ENCODE data around the gene PARVB.

The PARVB gene

DNA sequence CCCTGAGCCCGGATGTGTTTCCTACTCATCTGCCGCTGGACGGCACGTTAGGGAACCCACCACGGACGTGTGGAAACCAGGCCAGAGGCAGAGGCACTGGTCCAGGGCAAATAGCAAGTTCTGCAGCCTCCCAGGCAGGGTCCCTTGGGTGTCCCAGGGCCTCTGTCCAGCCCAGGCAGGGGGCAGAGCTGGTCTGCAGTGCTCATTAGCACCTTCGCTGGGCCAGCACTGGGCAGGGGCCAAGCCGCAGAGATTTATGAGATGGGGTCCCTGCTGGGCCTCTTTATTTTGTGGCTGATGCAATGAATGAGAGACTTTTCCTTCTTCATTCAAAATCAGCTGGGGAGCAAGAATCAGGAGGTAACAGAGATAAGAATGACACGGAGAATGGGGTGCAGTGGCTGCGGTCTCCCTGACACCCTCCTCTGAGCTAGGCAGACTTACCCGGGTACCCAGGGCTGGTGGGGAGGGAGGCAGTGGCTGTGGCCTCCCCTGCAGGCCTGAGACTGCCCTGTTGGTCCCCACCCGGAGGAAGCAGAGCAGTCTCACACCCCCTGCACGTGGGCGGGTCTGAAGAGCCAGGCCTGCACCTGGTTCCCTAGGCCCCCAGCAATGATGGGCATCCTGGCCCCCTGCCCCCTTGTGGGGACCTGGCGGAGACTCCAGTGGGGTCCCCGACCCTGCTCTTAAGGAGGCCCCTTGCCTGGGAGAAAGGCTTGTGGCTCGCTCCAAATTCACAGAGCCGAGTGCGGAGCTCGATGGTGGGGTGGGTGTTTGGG lies 142.6 kb downstream of the PARVB start:
- no peak for DNase-seq

DNA sequence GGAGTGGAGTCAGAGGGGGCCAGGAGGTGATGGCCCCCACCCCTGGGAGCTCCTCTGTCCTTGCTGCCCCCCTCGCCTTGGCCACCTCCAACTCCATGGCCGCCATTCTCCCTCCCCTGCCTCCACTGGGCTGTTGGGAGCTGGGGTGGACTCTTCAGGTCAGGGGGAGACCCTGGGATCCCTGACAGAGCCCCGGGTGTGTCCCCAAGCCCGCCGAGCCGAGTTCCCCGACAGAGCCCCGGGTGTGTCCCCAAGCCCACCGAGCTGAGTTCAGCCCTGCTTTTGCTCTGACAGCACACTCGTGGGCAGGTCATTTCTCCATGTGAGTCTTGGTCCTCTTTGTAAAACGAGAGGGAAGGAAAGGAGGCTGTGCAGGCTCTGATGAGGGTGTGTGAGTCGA lies 143.4 kb downstream of the PARVB start:
- DNase-seq = no peak

DNA sequence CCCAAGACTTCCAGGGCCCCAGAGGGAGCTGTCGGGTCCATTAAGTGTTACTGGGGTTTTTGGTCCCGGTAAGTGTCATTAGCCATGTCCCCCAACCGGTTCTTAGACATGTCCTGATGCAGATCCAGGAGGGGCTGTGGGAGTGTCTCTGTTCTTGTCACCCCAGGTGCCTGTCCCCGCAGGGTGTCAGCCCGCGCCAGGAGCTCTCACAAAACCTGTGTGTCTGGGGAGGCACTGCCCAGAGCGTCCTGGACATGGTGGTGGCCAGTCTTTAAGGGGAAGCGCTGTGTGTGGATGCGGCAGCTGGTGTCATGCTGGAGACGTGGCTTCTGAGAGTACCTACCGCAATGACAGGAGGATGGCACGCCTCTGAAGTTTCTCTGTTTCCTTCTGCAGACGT lies 144.1 kb downstream of the PARVB start:
- DNase-seq = no peak

DNA sequence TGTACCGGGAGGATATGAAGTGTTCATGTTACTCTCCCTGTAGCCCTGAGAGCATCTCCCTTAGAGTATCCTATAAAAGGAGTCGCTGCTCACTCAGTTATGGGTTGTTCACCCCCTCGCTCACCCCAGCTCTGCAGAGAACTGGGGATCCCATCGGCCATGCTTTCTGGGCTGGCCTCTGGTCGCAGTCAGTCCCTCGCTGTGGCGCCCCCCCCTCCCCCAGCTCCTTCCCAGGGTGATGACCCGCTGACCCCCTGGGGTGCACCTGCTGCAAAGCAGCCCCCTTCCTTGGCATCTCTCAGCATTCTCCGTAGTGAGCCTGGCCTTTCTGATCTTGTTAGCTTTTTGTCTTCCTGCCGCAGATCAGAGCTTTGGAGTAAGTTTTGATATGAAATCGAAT lies 146.4 kb downstream of the PARVB start:
- no peak for DNase-seq

DNA sequence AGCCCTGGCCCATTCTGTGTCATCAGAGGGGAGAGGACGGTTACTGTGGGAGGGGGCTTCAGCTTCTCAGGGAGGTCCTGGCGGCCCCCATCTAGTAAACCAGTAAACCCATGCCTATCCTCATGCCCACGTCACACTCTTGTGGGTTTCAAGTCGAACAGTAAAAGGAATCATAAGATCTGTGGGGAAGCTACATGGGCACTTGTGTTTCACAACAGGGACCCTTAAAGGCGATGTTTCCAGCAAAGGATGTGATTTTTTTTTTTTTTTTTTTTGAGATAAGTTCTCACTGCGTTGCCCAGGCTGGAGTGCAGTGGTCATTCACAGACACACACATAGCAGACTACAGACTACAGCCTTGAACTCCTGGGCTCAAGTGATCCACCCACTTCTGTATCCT lies 147.5 kb downstream of the PARVB start:
- no peak for DNase-seq

DNA sequence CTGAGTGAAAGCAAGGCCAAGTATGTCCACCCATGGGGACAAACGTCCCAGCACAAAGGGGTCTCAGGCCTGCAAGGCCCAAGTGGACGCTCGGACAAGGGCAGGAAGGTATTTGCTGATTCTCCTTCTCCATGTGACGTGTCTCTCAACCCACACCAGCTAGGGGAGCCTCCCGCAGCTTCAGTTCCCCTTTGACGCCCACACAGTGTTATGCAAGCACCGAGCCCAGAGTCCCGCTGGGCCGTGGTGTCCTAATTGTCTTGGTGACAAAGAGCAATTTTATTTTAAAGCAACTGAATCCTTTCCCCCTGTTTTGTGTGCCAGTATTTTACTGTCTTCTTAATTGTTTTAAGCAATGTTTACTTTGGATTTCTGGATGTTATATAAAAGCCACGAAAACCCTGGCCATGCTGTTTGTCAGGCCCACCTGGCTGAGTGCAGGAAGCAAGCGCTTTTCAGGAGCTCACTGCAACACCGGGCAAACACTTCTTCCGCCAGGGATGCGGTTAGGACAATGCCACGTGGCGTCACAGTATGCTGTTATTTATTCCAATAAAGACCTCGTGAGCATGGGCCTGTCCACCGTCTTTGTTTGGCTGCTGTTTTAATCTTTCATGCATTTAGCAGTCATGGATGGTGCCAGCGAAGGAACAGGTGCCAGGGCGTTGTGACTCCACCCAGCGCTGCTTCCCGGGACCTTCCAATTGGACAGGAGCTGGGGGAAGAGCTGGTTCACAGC lies 148.4 kb downstream of the PARVB start:
- DNase-seq = no peak

DNA sequence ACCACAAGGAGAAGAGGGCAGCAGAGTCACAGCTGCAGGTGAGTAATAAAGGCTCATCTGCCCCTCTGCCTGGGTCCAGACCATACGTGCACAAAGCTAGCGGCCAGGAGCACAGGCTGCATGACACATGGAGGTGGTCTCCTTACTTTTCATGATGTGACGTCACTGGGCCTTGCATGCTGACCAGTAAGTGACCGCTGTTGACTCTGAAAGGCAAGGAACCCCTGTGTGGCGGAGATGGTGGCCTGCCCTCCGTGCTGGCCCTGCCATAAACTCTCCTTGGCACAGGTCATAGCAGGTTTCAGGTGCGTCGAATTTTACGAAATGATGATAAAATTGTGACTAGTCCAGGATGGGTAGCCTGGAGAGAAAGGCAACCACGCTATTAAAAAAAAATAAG lies 149.1 kb downstream of the PARVB start:
- no peak for DNase-seq

DNA sequence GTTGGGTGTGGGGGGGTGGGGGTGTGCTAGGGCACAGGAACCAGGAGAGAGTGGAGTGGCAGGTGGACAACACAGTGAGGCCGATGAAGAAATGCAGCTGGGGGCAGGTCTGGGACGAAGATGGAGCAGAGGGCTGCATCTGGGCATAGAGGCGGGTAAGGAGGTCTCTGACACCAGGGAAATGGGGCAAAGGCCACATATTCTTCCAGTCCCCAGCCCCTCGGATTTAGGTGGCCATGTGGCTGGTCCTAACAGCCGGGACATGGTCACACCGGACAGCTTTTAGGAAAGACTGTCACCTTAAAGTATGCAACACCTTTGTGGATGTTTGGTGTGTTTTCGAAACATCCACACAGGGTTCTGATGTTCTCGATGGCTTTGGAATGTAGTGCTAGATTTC lies 151.6 kb downstream of the PARVB start:
- DNase-seq = no peak

DNA sequence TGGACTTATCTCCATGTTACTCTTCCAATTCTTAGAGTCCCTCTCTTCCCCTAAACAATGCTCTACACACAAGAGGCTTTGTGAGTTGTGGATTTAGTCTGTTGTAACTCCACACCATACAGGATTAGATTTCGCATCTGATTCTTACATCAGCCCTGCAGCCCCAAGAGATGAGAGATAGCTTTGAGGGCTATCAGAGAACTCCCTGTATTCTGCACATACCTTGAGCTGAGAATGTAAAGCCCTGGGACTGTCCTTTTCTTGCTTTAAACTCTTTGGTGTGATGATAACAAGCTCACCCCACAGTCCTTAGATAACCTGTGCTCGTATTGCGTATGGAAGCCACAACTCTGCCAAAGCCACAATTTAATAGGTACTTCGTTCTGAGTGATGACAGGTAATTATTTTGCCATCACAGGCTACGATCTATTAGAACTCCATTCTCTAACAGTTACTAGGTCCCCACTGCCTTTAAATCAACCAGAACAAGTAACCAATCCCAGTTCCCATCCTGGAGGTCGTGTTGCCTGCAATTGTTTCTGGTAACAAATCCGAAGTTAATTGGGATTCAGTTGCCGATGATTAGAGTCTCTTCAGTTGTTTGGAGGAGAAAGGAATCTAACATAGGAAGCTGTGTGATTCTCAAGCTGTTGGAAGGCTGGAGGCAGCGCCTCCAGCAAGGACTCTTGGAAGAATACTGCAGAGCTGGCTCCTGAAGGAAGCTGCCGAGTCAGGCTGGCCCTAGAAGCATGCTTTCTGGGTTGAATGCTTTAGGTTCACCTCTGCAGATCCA lies 155.3 kb downstream of the PARVB start:
- DNase-seq = no peak

DNA sequence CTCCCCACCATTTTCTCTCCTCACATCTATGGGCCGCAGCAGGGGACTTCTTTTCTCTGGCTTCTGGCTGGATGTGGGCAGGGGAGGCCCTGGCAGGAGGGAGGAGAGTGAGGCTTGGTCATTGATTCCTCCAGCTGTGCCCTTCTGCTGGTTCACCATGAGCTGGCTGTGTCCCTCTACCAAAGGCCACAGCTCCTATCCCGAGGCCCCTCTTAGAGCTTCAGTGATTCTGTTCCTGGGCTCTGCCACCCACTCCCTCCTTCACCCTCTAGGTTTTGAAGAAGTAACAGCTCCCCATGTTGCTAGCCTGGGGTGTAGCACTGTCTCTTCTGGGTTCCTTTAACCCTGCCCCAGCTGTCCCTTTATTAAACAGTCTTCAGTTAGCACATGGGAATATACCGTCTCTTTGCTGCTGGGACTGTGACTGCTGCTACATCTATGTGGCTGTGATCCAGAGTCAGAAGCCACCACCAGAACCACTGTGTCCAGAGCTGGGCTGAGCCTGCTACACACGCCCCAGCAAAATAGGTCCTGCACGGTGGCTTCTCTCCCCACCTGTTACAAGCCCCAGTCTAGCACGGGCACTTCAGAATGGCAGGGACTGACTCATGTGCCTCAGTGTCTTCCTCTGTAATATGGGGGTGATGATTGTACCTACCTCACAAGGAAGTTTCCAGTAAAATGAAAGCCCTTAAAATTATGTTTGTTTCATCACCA lies 156.0 kb downstream of the PARVB start:
- no peak for DNase-seq

DNA sequence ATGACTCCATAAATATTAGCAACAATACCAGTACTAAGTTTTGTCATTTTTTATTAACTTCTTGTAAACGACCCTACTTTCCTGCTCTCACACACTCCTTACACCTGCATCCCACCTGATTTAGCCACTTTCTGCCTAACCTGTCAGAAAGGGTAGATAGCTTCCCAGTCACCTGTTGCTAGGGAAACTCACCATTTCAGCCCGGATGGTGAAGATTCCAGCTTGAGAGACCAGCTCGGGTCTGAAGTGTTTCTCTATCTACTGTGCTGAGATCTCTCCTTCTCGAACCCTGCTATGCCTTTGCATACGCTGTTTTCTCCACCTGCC lies 156.6 kb downstream of the PARVB start, which contains the start of gene PARVG:
PARVG (plus strand) TSS at position 220 of the 327 bp plus-strand sequence. CDS start 2,405 bp downstream, outside the sequence.
- DNase-seq = peak in 1 of 2 donors; percentile 21

DNA sequence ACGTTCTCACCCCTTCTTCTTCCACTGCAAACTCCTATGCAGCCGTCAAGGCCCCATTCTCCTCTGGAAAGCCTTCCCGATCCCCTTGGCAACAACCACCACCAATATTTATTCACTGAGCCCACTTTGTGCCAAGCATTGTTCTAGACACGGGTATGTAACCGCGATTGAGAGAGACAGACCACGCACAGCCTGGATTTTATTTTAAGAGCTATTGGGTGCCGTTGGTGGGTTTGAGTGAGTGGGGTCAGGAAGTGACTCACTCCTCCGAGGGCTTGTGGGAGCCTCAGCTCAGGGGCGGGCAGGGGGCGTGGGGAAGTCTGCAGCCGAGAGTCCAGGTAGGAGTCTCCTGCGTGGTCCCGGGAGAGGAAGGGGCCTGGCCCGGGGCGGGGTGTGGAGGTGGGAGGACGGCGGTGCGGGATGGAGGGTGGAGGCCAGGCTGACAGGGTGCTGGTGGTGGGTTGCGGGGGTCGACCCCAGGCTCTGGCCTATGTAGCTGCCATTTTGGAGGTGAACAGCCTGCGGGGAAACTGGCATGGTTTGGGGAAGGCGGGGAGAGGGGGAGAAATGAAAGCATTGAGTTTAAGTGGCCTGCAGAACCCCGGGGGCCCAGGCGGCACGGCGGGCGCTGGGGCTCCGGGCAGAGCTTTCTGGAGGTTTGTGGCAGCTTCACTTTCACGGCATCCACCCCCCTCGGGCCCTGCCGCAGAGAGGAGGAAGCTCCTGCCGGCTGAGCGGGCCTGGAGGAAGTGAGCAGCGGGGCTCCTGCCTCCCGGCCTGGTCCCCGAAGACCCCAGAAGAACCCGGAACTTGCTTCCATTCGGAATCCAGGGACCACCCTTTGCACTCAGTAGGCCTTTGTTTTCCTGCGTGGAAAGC lies 157.2 kb downstream of the PARVB start:
- DNase-seq = peak; percentile 28 to 52

DNA sequence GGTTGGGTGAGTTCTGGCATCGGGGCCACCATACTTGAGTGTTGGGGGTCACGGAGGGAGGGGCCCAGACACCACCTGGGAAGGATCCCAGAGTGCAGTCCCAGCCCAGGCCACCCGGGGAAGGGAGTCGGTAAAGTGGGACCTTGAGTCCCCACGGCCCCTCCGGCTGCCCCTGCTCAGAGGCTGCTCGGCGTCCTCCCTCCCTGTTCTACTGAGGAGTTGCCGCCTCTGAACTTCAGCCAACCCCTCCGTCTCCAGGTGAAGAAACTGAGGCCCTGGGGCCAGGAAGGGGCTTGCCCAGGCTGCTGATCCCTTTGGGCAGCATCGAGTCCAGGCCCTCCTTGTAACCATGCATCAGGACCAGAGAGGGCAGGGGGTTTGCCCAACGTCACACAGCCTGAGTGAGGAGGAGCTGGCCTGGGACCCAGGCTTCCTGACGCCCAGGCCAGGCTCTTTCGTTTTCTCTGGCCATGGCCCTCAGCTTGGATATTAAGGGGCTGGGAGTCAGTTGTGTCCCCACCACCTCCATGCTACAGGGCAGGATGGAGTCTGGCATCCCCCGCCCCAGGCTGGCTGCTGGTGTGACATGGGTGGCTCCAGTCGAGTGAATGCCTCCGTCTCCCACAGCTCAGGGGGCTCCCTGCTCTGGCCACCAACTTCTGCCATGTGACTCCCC lies 157.9 kb downstream of the PARVB start:
- peak in 1 of 2 donors; percentile 26 for DNase-seq

DNA sequence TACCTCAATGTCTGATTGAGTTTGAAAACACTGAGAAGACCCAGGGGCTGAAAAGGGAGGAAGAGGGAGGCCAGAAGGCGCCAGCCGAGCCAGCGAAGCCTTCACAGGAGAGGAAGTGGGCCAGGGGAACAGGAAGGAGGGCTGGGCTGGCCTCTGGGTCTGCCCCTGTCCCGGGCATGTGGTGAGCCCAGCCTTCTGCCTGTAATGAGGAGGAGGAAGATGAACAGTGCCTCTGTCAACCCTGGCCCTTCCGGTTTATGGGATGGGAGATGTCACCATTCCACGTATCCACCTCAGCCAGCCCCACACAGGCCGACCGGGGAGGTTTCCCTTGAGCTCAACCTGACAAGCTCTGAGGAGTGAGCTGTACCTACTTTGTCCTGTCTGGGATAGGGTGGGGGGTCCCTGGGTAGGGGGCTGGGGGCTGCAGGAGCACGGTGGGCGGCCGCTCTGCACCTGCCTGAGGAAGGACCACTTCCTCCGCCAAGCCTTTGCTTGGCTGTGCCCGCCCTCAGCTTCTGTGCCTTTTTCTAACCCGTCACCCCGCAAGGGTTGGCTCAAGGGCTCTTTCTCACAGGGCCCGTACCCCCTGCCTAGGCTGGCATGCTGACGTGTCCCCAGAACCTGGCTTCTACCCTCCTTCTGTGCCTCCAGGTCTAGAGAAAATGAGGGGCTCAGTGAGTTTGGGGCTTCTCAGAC lies 158.6 kb downstream of the PARVB start:
- DNase-seq = peak; percentile 18 to 25

DNA sequence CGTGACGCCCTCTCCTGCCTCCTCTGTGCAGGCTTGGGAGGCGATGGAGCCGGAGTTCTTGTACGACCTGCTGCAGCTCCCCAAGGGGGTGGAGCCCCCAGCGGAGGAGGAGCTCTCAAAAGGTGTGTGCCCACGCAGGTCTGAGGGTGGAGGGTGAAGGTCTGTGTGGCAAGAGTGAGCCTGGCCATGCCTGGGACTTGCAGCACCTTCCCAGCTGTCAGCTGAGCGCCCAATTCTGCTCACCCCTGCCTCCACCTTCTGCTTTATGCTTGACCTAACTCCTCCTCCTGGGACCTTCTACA lies 159.1 kb downstream of the PARVB start:
- no peak for DNase-seq

DNA sequence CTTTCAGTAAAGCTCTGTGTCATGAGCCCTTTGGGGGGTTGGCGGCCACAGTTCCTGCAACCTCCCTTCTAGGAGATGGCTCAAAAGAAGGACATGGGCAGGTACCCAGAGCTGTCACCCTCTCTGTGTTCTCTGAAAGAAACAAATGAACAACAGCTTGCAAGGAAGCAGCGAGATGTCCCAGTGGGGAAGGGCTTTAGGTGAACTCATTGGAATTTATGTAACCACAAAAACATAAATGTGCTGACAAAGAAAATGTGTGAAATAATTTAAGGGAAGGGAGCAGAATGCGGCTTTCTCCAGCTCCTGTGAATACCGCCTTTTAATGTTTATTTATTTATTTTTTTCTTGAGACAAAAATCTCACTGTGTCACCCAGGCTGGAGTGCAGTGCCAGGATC lies 159.9 kb downstream of the PARVB start:
- no peak for DNase-seq

DNA sequence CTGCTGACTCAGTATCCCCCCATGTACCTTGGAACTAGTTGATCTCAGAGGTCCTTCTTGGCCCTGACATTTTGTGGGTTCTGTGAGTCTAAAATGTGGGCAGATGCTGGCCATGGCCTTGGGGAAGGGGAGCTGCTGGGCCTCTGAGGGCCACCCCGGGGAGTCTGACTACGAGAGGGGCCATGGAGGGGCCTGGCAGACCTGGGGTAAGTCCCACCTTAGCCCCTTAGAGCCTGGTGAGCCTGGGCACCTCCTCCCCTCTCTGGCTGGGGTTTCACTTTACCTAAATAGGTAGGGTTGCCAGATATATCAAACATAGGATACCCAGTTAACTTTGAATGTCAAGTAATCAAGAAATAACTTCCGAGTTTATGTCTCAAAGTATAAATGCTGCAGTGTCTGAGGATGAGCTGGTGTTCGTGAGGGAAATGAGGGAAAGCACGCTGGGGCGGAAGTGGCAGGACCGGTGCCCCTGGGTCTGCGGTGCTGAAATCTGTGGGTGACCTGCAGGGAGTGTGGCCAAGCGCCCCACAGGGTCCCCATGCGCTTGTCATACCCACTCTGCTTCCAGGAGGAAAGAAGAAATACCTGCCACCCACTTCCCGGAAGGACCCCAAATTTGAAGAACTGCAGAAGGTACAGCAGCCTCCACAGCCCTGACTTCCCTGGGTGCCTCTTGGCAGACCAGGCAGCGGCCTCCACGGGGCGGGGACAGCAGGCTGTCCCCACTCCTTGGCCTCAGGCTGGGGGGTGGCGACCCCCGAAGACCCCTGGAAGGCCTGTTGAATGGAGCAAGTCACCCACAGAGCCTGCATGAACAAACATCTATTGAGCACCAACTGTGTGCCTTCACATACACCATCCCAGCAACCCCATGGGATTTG lies 161.4 kb downstream of the PARVB start:
- no peak for DNase-seq

DNA sequence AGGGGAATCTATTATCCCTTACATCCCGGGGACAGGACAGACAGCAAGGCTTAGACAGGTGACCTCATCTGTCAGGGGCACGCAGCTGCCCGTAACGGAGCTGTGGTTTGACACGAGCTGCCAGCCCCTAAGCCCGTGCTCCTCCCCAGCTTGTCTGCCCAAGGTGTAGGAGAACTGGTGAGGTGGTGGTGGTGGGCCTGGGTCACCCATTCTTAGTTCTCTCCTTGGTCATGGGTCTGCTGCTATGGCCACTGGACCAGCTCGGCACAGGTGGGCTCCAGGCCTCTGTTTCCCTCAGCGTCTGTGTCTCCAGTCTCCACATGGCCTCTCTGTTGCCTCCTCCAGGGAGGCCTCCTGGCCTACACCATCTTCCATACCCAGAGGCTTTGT lies 162.0 kb downstream of the PARVB start:
- no peak for DNase-seq

DNA sequence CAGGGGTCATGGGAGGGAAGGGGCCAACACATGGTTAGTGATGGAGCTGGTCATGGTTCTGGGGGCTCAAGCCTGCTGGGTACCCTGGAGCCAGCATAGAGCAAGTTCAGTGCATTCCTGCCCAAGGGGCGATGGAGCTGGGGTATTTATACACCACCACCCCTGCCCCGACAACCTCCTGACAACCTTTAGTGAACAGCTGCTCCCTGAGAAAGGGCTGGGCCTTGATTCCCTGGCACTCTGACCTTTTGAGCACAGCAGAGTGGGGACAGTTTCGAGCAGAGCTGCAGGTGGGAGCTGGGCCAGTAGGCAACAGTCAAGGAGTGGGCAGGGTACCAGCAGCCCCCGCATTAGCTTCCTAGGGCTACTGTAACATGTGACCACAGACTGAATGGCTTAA lies 162.6 kb downstream of the PARVB start:
- no peak for DNase-seq

DNA sequence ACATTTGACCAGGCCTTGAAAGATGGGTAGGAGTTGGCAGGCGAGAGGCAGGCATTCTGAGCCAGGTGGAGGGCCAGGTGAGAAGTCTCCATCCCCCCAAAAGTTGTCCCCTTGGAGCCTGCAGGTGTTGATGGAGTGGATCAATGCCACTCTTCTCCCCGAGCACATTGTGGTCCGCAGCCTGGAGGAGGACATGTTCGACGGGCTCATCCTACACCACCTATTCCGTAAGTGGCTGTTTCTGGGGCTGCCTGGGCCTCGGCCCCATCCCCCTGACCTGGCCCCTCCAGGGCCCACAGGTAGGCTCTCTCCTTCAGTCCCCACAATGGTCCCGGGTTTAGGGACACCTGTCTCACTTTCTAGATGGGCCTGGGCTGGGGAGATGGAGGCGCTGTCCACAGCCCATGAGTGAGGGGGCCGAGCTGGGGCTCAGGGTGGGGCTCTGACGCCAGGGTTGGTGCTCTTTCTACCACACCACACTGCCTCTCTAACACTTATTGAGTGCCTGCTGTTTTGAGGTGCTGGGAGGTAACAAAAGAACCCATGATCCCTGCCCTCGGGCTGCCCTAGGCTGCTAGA lies 163.6 kb downstream of the PARVB start:
- DNase-seq = no peak

Data from stimulated activated CD4-positive, alpha-beta T cell treated with anti-CD3 and anti-CD28 coated beads, Interleukin-2, amount 100 ng/mL, for 48 hours (primary cell).